ENCODE results near the gene CNN1.

DNA sequence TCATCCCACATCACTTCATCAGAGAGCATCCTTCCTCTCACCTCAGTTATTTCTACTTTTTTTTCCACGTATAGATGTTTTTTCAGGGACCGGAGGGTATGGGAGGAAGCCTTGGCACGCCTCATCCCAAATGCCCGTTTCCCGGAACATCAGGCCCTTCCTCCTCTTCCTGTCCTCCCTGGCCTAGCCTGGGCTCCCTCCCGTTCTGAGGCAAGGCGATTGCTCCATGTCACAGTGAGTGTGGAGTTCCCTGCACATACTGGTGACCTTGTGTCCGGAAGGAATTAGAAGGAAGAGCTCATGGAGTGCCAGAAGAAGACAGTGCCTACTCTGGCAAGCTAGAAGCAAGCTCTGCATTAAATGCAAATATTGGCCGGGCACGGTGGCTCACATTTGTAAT lies 57.5 kb downstream of the CNN1 start:
- no peak for TF ChIP-seq RAD21 (IDR thresholded peaks at IDR 0.05; ENCODE audit: low read length)
- TF ChIP-seq GABPA (IDR thresholded peaks at IDR 0.05; ENCODE audit: low read depth): no peak
- no peak for TF ChIP-seq REST (IDR thresholded peaks at IDR 0.05; ENCODE audit: low read depth, low read length)
- no peak for TF ChIP-seq CTCF (IDR thresholded peaks at IDR 0.05)
